HG03095 (cell line): ENCODE data around the gene SLC66A2.

Experiments
- ATAC-seq: cut with Tn5 transposase; IDR thresholded peaks from one replicate; pipeline ENCODE4 v1.9.1; 2021; ENCODE audit warnings: moderate library complexity; ENCODE audit not compliant: unreplicated experiment

Gene SLC66A2

DNA sequence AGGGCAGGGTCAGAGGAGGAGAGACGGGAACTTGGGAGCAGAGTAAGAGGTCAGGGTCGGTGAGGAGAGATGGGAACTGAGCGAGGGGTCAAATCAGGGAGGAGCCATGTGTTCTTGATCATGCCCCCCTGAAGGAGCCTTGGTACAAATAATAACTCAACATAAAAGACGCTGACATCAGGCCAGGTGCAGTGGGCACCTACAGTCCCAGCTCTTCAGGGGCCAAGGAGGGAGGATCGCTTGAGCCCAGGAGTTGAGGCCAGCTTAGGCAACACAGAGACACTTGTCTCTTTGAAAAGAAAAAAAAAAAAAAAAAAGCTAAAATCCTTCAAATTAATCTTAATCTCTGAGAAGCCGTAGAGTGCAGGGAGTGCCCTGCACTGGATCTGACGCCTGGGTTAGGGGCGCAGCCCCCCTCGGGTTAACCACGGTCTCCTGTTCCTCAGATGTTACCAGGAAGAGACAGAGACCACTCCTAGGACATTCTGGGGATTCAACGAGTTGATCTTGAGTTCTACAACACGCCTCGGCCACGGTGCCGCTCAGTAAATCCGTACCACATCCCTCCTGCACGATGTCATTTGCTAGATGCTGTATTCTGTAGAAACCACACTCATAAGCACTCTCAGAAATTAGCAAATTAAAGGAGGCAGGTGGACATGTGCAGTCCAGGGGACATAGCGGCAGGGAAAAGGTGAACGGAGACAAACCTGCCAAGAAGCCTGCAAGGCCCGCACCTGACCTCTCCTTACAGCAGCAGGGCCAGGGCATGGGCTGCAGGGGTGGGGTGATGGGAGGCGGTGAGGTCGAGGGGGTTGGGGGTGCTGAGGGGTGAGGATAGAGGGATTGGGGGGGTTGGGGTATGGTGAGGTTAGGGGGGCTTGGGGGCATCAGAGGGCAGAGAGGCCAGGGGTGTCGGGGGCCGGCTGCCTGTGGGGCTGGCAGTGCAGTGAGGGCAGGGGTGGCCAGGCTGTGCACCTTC lies 29.2 kb downstream of the SLC66A2 start:
- ATAC-seq = no peak

DNA sequence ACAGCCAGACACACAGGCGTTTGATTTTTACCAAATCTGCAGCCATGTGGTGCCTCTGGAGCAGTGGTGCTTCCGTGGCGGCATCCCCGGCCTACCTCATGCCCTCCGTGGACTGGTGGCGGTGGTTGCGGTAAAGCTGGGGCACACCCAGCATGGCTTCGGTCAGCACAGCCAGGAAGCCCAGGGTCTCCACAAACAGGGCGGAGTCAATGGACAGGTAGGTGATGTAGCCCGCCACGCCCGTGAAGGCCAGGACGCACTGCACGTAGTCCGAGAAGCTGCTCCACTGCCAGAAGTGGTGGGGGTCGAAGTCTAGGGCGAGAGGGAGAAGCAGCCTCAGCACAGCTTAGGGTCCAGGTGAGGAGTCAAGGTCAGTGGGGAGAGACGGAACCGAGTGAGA lies 32.4 kb downstream of the SLC66A2 start:
- no peak for ATAC-seq

DNA sequence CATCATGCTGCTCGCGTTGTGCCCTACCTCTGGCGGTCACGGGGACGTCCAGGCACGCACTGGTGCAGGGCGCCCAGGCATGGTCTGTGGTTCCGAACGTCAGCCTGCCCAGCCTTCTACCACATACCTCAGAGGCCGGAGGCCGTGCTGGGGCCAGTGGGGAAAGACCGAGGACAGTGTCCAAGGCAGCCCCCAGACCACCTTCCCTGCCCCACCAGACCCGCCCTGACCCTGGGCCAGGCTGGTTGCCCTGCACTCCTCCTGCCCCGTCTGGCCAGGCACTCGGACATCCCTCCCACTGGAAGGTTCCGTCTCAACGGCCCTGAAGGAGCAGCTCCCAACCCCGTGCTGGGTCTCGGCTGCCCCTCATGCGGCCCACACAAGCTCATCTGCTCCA lies 32.8 kb downstream of the SLC66A2 start:
- ATAC-seq = no peak

DNA sequence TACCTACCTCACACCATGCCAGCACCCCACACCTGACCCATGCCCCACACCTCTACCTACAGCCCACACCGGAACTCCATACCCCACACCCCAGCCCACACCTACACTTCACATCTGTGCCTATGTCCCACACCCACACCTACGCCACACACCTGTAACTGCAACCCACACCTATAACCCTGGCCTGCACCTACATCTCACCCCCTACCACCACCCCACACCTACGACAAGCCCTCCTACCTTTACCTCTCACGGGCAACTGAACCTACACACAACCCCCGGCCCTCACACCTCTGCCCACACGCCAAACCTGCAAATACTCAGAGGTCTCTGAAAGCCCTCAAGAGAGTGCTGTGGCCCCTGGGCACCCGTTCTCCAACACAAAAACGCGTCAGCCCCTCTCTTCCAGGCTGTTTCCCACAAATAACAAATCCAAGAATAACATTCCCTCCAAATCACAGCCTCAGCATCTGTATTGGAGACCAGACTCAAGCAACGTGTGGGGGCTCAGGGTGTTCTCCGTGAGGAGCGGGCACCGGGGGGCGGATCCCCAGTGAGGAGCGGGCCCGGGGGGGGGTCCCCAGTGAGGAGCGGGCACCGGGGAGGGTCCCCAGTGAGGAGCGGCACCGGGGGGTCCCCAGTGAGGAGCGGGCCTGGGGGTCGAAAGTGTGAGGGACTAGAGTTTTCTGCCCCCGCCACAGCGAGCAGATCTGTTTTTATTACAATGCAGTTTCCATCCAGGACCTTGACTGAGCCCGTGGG lies 33.4 kb downstream of the SLC66A2 start:
- ATAC-seq = no peak

DNA sequence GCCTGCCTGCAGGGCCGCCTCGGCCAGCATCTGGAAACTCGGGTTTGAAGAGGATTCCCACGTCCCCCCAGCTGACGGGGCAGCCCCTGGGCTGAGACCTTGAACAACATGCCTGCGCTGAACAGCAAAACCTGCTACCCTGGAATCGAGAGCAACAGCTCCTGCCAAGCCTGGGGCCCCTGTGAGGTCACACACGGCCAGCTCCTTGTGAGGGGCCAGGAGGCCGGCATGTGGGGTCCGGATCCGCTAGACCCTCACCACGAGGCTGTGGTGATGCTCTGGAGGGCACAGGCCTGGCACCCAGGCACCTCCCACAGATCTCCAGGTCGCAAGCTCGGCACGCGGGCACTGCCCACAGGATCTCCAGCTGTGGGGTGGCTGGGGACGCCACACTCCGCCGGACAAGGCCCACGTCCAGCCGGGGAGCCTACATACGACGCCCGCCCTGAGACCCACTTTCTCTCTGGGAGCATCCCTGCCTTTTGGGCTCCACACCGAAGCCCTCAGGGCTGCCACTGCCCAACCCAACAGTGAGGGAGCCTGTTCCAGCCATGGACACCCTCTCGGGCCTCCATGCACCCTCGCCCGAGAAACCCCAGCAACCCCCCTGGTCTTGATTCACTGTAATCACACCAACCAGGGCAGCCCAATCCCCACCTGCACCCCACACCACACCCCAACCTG lies 34.1 kb downstream of the SLC66A2 start:
- no peak for ATAC-seq

DNA sequence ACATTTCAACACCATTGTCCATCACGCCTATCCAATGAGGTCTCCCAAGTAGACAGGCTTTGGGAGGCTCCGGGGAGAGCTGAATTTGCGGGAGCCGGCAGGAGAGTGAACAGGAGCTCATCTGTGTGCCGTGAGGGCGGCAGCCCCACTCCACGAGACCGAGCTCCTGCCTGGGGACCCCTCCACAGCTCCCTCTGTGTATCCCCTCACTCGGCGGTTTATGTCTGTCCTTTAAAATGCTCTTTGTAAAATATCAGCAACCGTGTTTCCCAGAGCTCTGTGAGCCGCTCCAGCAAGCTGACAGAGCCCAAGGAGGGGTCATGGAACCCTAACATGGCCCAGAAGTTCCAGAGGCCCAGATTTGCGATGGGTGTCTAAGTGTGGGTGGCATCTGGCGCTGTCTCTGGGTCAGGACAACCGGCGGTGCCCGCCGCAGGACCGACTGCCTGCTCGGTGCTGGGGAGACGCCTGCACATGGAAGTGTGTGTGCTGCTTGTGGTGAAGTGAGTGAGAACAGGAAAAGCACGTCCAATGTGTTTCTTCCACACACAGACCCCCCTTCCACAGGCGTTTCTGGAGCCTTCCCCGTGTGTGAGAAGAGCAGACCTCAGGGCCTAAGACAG lies 34.8 kb downstream of the SLC66A2 start:
- ATAC-seq = no peak

DNA sequence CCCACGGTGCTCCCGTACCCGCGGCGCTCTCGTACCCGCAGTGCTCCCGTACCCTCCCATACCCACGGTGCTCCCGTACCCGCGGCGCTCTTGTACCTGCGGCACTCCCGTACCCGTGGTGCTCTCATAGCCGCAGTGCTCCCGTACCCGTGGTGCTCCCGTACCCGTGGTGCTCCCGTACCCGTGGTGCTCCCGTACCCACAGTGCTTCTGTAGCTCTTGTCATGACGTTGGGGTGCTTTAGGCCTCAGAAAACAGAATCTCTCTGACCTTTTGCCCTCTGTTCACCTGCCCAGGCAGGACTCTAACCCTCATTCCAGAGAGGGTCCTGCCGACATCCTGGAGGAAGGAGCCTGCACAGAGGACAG lies 35.3 kb downstream of the SLC66A2 start:
- no peak for ATAC-seq

DNA sequence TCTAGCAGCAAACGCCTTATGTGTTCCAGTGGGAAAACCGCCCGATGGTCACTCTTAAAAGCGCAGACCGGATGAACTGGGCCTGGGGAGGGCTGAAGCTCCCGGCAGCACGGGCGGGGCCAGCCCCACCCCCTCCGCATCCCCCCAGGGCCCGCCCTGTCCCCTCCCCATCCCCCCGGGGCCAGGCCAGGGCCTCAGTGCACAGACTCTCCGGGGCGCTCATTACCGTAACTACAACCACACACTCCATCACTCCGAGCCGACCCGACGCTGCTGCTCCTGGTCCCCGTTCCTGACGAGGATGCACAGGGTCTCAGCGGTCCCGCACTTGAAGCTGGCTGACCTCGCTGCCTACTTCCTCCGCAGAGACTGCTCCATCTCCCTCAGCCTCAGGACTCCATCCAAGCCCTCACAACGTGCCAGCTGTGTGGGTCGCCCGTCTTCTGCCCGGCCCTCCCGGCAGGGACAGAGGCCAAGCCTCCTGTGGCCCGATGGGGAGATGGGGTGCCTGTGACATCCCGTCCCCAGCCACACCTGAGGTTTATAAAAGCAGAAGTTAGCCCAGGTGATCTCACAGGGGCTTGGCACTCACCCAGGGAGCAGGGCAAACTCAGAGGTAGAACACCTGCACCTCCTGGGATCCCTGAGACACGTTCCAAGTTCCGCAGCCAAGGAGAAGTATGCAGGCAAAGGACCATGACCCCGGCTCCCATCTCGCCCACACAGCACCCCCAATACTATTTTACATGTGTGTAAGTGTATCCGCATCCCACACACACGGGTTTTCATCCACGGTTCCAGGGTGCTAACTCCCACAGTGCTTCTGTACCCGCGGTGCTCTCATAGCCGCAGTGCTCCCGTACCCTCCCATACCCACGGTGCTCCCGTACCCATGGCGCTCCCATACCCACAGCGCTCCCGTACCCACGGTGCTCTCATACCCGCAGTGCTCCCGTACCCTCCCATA lies 36.0 kb downstream of the SLC66A2 start:
- ATAC-seq = no peak

DNA sequence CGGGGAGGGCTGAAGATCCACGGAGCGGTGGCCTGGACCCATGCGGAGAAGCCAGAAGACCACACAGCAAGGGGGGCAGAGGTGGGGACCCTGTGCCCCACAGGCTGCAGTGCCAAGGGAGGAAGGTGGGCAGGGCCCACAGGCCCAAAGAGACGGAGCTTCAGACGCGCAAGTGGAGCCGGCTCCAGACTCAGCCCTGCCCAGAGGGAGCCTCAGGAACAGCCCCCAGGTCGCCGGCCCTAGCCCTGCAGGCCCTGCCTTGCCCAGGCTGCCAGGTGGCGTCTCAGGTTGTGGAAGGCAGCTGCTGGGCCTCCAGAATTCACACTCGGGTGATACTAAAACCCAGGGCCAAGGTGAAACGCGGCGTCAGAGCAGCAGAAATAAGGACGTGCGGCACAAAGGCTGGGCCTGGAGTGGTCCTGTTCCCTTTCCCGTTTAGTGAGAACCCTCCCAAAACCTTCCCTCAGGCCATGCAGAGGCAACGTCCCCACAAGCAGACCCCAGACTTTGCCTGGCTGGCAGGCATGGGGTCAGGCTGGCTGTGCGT lies 36.8 kb downstream of the SLC66A2 start:
- ATAC-seq = no peak

DNA sequence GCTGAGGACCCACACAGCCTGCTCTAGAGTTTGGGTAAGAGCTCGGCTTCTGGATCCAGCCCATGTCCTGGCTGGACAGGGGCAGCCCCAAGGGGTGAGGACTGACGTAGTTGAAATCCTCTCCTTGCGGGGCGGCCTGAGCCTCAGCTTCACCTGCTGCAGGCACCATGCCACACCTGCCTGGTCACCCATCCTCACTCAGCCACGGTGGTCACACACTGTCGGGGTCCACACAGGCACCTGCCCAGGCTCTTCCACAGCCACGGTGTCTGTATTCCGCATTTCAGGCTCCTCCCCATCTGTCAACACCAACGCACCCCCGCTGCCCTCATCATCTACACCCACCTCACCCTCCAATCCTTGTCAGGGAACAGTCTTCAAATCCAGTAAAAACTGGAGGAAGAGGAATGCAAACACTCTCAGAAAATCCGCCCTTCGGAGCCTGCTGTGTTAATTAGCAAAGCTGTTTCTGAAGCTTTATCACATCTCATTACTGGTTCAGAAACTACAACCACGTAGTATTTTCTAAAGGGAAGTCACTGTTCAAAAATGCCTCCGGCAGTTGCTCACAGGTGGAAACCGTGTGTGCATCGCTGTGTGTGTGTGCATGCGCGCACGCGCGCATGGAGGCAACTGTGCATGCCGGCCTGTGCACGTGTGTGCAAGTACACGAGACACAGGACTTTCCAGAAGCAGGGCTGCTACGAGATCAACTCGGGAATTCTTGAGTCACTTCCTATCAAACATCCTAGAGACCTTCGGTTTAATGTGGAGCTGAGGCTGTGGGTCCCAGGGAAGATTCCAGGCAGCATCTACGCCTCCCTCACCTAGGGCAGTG lies 38.2 kb downstream of the SLC66A2 start:
- no peak for ATAC-seq

DNA sequence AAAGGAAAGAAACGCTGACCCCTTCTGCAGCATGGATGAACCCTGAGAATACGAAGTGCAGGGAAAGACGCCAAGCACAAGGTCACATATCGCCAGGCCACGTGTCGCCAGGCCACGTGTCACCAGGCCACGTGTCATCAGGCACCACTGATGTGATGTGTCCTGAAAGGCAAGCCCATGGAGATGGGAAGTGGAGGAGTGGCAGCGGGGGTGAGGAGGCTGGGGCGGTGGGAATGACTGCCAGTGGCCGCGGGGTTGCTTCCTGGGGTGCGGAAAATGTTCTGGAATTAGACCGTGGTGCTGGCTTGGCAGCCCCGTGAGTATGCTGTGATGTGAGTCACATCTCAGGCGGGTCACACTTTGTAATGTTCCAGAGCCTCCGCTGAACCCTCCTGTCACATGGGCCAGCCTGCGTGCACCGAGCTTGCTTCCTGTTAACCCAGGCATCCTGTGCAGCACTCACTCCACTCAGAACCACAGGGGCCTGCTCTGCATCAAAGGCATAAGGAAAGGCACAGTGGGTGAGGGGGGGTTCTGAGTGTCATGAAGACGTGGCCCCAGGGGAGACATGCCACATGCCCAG lies 39.0 kb downstream of the SLC66A2 start:
- ATAC-seq = no peak

DNA sequence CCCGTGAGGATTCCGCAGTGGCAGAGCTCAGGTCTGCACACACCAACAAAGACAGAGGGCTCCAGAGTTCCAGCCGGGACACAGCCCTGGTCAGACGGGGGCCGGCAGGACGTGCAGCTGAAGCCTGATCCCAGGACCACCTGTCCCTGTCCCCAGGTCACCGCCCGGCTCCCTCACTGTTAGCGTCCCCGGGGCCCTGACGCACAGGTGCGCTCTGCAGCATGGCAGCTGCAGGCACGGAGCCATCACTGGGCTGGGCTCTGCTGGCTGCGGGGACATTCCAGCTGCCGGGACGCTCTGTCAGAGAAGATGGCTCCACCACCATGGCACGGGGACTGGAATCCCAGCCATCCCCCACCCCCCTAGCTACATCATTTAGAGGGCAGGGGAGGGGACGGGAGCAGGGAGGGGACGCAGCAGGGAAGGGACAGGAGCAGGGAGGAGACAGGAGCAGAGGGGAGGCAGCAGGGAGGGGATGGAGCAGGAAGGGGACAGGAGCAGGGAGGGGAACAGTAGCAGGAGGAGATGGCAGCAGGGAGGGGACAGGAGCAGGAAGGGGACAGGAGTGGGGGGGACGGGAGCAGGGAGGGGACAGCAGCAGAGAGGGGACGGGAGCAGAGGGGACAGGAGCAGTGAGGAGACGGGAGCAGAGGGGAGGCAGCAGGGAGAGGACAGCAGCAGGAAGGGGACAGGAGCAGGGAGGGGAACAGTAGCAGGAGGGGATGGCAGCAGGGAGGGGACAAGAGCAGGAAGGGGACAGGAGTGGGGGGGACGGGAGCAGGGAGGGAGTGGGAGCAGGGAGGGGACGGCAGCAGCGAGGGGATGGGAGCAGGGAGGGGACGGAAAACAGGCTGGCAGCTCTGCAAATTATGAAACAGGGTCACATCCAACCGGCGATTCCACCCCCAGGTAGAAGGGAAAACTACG lies 39.8 kb downstream of the SLC66A2 start:
- ATAC-seq = no peak

DNA sequence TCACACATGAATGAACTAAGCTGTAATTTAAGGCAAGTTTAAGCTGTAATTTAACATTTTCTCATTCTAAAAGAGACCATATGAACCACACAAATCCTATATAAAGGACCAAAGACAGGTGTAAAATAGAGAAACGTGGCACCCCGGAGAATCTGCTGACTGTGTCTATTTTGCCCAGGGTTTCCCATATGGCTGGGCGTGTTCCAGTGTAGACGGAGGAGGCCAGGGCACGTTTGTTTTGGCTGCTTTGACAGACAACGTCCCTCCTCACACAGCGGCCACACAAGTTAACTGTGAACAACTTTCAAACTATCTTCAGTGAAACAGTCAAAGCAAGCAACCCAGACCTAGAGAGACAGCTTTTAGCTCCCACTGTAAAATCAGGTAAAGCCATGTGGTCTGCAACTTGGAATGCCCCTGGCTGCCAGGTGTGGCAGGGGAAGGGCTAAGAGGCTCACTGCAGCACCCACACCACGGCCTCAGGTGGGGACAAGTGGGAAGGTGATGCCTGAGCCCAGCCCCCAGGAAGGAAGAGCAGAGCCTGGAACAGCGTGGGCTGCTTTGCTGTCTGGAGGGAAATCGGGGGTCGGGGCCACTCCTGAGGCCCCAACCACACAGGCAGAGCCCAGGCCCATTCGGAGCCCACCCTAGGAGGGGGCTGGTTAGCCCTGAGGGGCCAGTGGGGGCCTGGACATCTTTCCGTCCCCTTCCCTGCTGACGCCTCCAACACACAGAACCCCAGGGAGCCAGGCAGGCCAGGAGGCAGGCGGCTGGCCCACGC lies 40.7 kb downstream of the SLC66A2 start:
- ATAC-seq = no peak

DNA sequence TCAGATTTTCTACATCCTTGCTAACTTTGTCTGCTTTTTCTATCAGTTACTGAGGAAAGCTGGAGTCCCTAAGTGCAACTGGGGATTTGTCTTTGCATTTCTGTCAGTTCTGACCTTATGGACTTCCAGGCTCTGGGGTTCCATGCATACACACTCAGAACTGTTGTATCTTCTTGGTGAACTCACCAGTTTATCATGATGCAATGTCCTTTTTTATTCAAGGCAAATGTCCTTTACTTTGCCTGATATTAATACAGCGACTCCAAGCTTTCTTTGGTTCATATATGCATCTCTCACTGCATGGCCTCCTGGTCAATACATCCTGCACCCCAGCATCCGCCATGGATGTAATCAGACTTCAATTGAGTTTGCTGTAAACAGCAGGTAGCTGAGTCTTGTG lies 44.7 kb downstream of the SLC66A2 start:
- ATAC-seq = no peak

DNA sequence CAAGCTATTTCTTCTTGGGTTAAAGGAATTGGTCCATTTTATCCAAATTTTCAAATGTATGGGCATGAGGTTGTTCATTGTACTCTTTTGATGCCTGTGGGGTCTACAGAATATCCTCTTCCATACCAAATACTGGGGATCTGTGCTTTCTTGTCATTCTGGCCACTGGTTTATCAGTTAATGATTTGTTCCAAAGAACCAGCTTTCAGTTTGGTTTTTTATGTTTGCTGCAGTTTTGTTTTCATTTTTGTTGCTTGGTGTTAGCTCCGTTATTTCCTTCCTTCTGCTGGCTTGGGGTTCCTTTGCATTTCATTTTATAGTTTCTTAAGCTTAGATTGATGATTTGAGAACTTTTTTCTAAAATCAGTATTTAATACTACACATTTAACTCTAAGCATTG lies 45.5 kb downstream of the SLC66A2 start:
- no peak for ATAC-seq

DNA sequence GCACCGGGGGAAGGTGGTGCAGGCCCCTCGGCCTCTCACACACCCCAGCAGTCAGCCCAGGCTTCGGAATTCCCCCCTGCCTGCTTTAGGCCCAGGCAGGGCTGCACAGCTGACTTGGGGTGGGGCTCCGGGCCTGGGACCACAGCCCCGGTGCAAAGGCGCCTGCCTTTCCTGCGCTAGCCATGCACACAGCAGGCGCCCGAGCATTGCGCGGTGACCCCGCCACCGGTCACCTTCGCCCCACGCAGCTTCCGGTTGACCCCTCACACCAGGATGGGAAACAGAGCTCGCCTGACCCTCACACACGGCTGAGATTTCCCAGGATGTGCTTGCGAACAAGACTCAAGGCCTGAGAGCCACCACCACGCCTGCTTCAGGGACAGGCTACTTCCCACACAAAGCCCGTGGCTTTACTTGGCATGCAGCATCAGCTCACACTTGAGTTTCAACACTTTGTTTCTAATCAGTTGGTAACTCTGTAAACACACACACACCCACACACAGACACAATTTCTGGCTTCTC lies 46.0 kb downstream of the SLC66A2 start:
- ATAC-seq = no peak
